ENCODE data around the gene ORAI1.

DNA sequence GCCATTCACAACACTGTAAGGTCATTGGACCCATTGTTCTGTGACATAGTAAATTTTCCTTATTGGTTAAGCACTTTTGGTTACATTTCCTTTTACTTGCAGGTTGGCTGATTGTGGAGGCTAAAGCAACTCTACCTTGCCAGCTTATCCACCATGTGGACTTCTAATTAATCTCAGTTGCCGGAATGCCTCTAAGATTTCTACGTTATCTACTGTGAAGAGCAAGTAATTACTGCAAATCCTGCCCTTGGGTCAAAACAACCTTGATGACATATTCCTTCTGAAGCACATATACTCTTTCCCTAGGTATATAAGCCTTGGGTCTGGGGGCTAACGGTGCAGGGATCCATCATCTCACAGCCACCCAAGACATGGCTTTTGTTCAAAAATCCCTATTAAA, 62.6 kb downstream of the ORAI1 start:
- no peak for TF ChIP-seq POLR2A (IDR thresholded peaks at IDR 0.05)
- TF ChIP-seq, protein P1, sequence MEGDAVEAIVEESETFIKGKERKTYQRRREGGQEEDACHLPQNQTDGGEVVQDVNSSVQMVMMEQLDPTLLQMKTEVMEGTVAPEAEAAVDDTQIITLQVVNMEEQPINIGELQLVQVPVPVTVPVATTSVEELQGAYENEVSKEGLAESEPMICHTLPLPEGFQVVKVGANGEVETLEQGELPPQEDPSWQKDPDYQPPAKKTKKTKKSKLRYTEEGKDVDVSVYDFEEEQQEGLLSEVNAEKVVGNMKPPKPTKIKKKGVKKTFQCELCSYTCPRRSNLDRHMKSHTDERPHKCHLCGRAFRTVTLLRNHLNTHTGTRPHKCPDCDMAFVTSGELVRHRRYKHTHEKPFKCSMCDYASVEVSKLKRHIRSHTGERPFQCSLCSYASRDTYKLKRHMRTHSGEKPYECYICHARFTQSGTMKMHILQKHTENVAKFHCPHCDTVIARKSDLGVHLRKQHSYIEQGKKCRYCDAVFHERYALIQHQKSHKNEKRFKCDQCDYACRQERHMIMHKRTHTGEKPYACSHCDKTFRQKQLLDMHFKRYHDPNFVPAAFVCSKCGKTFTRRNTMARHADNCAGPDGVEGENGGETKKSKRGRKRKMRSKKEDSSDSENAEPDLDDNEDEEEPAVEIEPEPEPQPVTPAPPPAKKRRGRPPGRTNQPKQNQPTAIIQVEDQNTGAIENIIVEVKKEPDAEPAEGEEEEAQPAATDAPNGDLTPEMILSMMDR (IDR thresholded peaks at IDR 0.05) = no peak

All from heart left ventricle (tissue), 13 donors.